Transverse colon (tissue), 4 donors: ENCODE measurements around the gene SEC24B.

Source experiments
- EP300 ChIP-seq: sonication (generic); formaldehyde crosslinking; IDR thresholded peaks from one replicate; pipeline ENCODE4 v1.6.1; 2017; ENCODE audit warnings: antibody characterized with exemption, low read depth
- POLR2A ChIP-seq: fragments of 450-650 bp; IDR thresholded peaks from one replicate; pipeline ENCODE4 v1.6.1; 2016; ENCODE audit warnings: antibody characterized with exemption, mild to moderate bottlenecking, moderate library complexity
- POLR2AphosphoS5 ChIP-seq, 3 donors: sonication (generic); formaldehyde crosslinking; IDR thresholded peaks; one replicate each; pipeline ENCODE4 v1.6.1; 2016; ENCODE audit warnings: antibody characterized with exemption in 3 of 3
- TF ChIP-seq, protein P1 (sequence below), 5 experiments: fragments of 200-600 bp in 3 of 5; fragments of 450-650 bp in 2 of 5; sonication (generic) in 3 of 5; IDR thresholded peaks; 1 replicate in 2 of 5; 2 replicates in 3 of 5; pipeline ENCODE4 v1.5.1; 2016 to 2017; ENCODE audit warnings: antibody characterized with exemption in 5 of 5, inconsistent platforms in 3 of 5, mild to moderate bottlenecking in 2 of 5, moderate library complexity in 1 of 5

DNA sequence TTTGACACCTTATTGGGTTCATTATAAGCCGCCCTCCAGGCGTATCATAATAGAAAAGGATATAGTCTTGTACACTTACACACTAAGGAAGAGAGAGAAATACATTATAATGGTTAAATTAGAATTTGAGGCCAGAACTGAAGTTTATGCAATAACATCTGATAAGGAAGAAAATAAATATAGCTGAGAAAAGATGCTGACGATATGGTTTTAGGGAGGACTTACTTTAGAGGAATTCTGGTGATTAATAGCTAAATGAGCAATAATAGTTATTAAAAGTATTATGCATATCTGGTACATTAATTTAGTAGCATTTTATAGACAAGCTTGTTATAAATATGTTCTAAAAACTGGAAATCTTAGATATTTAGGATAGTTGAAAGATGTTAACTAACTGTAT, 138.5 kb downstream of the SEC24B start:
- TF ChIP-seq EP300 (no peak), POLR2A (no peak), POLR2AphosphoS5 (IDR thresholded peaks at IDR 0.05) (no peak)
- TF ChIP-seq, protein P1, sequence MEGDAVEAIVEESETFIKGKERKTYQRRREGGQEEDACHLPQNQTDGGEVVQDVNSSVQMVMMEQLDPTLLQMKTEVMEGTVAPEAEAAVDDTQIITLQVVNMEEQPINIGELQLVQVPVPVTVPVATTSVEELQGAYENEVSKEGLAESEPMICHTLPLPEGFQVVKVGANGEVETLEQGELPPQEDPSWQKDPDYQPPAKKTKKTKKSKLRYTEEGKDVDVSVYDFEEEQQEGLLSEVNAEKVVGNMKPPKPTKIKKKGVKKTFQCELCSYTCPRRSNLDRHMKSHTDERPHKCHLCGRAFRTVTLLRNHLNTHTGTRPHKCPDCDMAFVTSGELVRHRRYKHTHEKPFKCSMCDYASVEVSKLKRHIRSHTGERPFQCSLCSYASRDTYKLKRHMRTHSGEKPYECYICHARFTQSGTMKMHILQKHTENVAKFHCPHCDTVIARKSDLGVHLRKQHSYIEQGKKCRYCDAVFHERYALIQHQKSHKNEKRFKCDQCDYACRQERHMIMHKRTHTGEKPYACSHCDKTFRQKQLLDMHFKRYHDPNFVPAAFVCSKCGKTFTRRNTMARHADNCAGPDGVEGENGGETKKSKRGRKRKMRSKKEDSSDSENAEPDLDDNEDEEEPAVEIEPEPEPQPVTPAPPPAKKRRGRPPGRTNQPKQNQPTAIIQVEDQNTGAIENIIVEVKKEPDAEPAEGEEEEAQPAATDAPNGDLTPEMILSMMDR (IDR thresholded peaks at IDR 0.05), result no peak
